Sciatic nerve (tissue), 2 donors: ENCODE measurements around the gene CACNA1B. TPM values are rescaled to one million over a fixed set of nuclear protein-coding genes. Genes with fewer than 3 reads are reported as not detected.

Experiments used
- ATAC-seq: fragments of 200-7000 bp; cut with Tn5 transposase; one replicate; pipeline ENCODE4 v1.9.1; 2020; ENCODE audit warnings: mild to moderate bottlenecking, moderate library complexity
- DNase-seq: peaks from one replicate; pipeline ENCODE4 v3.0.0-alpha.2; 2020; ENCODE audit warnings: low spot score
- intact Hi-C: fragments of 100-400 bp; cut with DNase I; formaldehyde crosslinking; loops from one replicate; pipeline ENCODE4 v1.14.2; 2022
- total RNA-seq: library from RNA; stranded (reverse); fragmentation: NEBNext Ultra II Directional; extraction: Animal tissue kit (Norgen Biotek cat#: 25700); gene quantifications from one replicate; pipeline ENCODE4 v1.2.1, GENCODE V29; 2021
- donor health status: DM: no; HTN: no; CAD: no.
- donor health status: DM: no; HTN: no; CAD: no.

Gene CACNA1B
- total RNA-seq, 1 donor from 2014 or later = 0.09 TPM

GRCh38 chr9:137952976-137953666 lies 75.5 kb downstream of the CACNA1B start:
- ATAC-seq = no peak
- intact Hi-C loops = no loop called here
- no peak for DNase-seq

DNA sequence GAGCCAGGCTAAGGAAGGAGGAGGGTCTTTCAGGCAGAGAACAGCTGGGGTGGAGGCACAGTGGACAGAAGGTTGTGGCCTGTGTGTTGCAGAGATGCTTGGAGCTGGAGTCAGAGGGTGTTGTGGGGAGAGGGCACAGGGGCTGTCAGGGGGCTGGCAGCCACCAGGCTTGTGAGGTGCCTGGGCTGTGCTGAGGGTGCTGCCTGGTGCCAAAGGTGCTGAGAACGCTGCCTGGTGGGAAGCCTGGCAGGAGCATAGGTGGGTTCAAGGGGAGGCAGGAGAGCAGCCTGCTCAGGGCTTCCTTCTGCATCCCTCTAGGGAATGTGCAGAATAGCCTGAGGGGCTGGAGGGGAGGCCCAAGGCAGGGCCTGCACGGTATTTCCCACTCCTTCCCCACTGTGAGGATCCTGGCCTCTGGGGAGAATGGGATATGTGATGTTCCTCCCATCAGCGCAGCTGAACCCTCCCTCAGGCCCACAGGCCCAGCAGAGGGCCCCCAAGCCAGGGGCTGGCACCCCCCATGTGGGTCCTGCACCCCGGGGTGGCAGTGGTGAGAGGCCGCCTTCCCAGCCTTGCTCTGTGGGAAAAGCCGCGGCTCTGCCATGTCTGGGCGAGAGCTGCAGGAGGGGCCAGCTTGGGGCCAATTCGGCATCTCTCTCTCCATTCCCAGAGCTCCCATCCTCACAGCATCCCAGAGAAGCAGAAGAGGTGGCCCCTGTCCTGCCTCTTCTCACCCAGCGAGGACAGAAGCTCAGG lies 76.3 kb downstream of the CACNA1B start:
- DNase-seq (no peak), ATAC-seq (no peak)
- intact Hi-C loops = no loop called here

DNA sequence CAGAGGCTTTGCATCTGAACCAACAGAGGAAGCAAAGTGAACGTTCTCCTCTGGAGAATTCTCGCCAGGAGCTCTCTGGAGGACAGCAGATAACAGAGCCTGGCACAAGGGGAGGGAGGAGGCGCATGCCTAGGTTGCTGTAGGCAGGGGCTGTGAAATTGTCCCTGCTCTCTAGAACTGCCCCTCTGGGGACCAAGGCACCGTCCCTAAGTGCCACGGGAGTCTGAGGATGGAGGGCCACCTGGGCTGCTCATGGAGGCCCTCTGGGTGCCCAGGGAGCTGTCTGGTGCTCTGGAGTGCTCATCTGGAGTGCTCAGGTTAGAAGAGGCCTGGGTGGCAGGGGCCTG lies 77.6 kb downstream of the CACNA1B start:
- no peak for DNase-seq
- ATAC-seq = no peak
- intact Hi-C loops = no loop called here

GRCh38 chr9:137955586-137955985 lies 78.0 kb downstream of the CACNA1B start:
- no peak for DNase-seq
- no peak for ATAC-seq
- intact Hi-C loops = no loop called here

DNA sequence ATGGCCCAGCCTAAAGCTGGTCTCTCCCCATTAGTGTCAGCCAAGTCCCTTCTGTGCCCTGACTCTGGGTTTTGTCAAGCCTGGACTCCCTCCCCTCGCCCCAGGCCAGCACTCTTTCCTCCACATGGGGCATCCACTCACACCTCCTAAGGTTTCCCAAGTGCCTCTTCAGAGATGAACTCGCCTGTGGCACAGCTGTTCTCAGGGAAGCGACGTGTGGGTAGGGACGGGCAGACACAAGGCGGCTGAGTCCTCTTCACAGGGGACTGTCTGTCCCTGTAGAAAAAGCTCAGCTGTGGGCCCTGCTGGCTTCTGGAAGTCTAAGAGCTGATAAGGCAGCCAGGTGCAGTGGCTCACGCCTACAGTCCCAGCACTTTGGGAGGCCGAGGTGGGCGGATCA lies 78.5 kb downstream of the CACNA1B start:
- DNase-seq = no peak
- no peak for ATAC-seq
- intact Hi-C loops = no loop called here

DNA sequence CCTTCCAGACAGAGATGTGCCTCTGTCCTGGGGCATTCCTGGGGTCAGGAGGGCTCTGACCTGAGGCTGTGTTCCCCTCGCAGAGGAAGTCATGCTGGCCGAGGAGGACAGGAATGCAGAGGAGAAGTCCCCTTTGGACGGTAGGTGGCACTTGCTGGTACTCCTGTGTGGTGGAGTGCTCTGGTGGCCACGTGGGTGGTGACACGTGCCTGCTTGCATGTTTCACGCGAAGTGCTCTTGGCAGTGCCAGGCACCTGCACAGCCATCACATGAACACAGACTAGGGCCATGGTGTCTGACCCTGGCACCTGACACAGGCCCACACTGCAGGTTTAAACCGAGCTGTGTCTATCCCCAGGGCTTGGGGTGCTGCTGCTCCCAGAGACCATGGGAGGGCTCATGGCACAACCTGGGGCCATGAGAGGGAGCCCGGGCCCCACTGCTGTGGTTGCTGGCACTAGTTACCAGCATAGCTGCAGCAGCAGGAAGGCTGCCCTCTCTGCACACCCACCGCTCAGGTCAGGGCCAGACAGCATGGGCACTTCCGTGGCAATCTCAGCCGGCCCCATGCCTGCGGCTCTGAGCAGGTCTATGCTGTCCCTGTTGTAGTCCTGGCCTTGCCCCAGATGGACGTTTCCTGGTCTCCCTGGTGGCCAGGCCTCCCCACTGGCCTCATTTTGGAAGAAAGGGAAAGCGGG lies 79.3 kb downstream of the CACNA1B start:
- intact Hi-C loops = no loop called here
- no peak for DNase-seq
- ATAC-seq = no peak

GRCh38 chr9:137959641-137960411 lies 82.2 kb downstream of the CACNA1B start:
- intact Hi-C loops = no loop called here
- DNase-seq (no peak), ATAC-seq (no peak)

DNA sequence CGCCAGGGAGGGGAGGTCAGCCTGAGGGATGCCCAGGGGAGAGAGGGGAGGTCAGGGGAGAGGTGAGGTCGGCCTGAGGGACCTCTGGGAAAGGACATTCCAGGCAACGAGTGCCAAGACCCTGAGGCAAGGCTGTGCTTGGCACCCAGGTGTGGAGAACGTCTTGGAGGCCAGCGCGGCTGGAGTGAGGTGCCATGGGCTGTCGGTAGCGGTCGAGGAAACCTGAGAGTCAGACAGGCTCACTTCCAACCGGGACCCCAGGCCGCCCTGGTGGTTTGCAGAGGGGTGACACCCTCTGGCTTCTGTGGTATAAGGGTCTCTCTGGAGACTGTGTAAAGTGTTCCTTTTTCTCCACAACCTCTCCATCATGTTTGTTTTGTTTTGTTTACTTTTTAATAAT lies 82.9 kb downstream of the CACNA1B start:
- intact Hi-C loops = no loop called here
- no peak for ATAC-seq
- DNase-seq = no peak

- no peak for DNase-seq
Measured at GRCh38 chr9:137963525-137963924, 85.9 kb downstream of the CACNA1B start.

GRCh38 chr9:137965177-137965795 lies 87.7 kb downstream of the CACNA1B start:
- intact Hi-C loops = no loop called here
- no peak for ATAC-seq
- DNase-seq = no peak

More at GRCh38 chr9:137963525-137963924, 85.9 kb downstream of the CACNA1B start:
- intact Hi-C loops = no loop called here
- ATAC-seq = no peak

GRCh38 chr9:137967280-137967953 lies 89.8 kb downstream of the CACNA1B start:
- intact Hi-C loops = no loop called here
- ATAC-seq (no peak), DNase-seq (peak; percentile 13)

GRCh38 chr9:137968235-137968634 lies 90.7 kb downstream of the CACNA1B start:
- no peak for ATAC-seq
- DNase-seq = peak; percentile 32
- intact Hi-C loops = no loop called here

DNA sequence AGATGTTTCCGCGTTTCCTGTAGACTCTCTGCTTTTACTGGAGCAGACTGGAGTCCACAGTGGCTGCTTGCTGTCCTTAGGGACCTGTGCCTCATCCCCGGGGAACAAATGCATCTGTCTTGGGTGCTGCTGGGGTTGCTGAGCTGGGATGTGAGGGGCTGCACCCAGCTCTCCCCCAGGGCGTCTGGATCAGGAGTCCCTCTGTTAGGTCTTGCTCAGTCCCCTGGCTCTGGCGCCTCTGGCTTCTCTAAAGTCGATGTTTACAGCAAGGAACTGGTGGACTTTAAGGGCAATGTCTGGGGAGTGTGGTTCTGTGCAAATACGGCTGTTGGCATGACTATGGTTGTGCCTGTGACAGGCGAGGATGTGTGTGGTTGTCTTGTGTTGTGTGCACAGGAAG lies 91.4 kb downstream of the CACNA1B start:
- ATAC-seq = no peak
- DNase-seq = peak; percentile 12
- intact Hi-C loops = no loop called here

GRCh38 chr9:137969685-137970084 lies 92.1 kb downstream of the CACNA1B start:
- DNase-seq (peak; percentile 35), ATAC-seq (no peak)
- intact Hi-C loops = no loop called here

- no peak for ATAC-seq
- peak; percentile 19 for DNase-seq
- intact Hi-C loops = no loop called here
Measured at GRCh38 chr9:137970098-137970497, 92.5 kb downstream of the CACNA1B start.

DNA sequence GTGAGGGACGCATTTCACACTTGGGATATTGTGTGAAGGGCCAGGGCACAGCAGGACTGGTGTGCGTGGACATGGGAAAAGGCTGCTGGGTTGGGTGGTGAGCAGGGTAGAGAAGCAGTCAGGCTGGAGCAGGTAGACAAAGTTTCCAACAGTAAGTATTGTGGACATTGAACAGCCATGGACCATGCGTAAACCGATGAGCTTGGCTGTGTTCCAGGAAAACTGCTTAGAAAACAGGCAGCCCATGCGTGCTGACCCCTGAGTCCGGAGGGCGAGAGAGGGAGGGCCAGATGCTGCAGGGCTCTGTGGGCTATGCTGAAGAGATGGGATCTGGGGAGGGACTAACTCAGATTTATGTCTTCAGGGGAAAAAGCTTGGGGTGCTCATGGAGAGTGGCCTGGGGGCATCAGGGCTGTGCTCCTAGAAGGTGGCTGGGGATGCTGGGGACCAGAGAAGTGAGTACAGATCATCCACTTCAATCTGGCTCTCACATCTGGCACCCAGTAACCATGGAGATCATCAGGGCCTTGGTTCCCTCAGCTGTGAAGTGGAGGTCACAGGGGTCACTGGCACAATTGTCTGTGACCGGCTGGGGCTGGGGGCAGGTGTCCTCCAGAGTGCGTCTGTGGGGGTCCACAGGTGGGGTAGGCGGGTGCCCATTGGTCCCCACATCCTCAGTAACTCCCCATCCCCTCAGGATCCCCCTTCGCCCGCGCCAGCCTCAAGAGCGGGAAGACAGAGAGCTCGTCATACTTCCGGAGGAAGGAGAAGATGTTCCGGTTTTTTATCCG lies 93.3 kb downstream of the CACNA1B start:
- intact Hi-C loops = no loop called here
- DNase-seq = peak; percentile 39
- no peak for ATAC-seq

- ATAC-seq = no peak
- DNase-seq = peak; percentile 42
- intact Hi-C loops = no loop called here
Measured at GRCh38 chr9:137971477-137972138, 94.0 kb downstream of the CACNA1B start.
